Tibial artery (tissue), 4 donors: Measurements from ENCODE around the gene CSRP1.

ENCODE experiments used
- DNase-seq, 2 donors: peaks; one replicate each; pipeline ENCODE4 v3.0.0-alpha.2; 2019
- H3K27ac ChIP-seq, 2 donors: fragments of 200-600 bp; sonication (generic) in 1 of 2; 1 replicate in 1 of 2; 2 replicates in 1 of 2; pipeline ENCODE4 v1.5.1; 2018 to 2019; ENCODE audit warnings: mild to moderate bottlenecking in 1 of 2
- H3K27me3 ChIP-seq, 2 donors: fragments of 200-600 bp; sonication (generic) in 1 of 2; one replicate each; pipeline versions ENCODE4 v1.5.1 to v1.6.0; 2016 to 2019
- H3K36me3 ChIP-seq, 3 donors: fragments of 200-600 bp; sonication (generic) in 2 of 3; one replicate each; pipeline ENCODE4 v1.5.1; 2016 to 2019; ENCODE audit warnings: mild to moderate bottlenecking in 2 of 3
- H3K4me1 ChIP-seq, 4 donors: fragments of 200-600 bp; sonication (generic) in 2 of 4; 1 replicate in 3 of 4; 2 replicates in 1 of 4; pipeline ENCODE4 v1.5.1; 2016 to 2019
- H3K4me3 ChIP-seq, 2 donors: fragments of 200-600 bp; sonication (generic) in 1 of 2; 1 replicate in 1 of 2; 2 replicates in 1 of 2; pipeline ENCODE4 v1.5.1; 2018 to 2019; ENCODE audit warnings: mild to moderate bottlenecking in 2 of 2
- H3K9me3 ChIP-seq, 3 donors: fragments of 200-600 bp; sonication (generic) in 1 of 3; one replicate each; pipeline ENCODE4 v1.5.1; 2016 to 2019
- CTCF ChIP-seq, 2 experiments: fragments of 200-600 bp in 1 of 2; fragments of 450-650 bp in 1 of 2; IDR thresholded peaks; one replicate each; pipeline ENCODE4 v1.5.1; 2017 to 2019; ENCODE audit warnings: antibody characterized with exemption in 2 of 2, mild to moderate bottlenecking in 1 of 2, moderate library complexity in 1 of 2
- intact Hi-C: fragments of 100-400 bp; cut with DNase I; formaldehyde crosslinking; loops from one replicate; pipeline ENCODE4 v1.15.0; 2023; ENCODE audit warnings: low total_unique reads

The CSRP1 gene

GRCh38 chr1:201536558-201536957 is 29.6 kb upstream of the CSRP1 start:
- peak overlapping the region; percentile 82 to 85 for H3K27ac ChIP-seq
- intact Hi-C loops, result no loop called here
- no peaks in the 10 kb centered on the region for H3K27me3 ChIP-seq
- H3K9me3 ChIP-seq, result no peaks in the 10 kb centered on the region
- peak overlapping the region in 1 of 2 donors; percentile 7 for H3K4me3 ChIP-seq
- DNase-seq, result peak; percentile 85 to 88
- no peaks in the 10 kb centered on the region for H3K36me3 ChIP-seq
- TF ChIP-seq CTCF (IDR thresholded peaks at IDR 0.05), result no peak
- H3K4me1 ChIP-seq, result peaks cover 0 to 75% (median 63%) of the 10 kb centered on the region in 4 donors

GRCh38 chr1:201535919-201536245 is 29.0 kb upstream of the CSRP1 start:
- peaks cover 0 to 75% (median 66%) of the 10 kb centered on the region in 4 donors for H3K4me1 ChIP-seq
- no peaks in the 10 kb centered on the region for H3K27me3 ChIP-seq
- intact Hi-C loops, result no loop called here
- TF ChIP-seq CTCF (IDR thresholded peaks at IDR 0.05), result no peak
- no peak for DNase-seq
- H3K27ac ChIP-seq, result peak overlapping the region; percentile 82 to 85
- H3K9me3 ChIP-seq, result no peaks in the 10 kb centered on the region
- no peak overlapping the region for H3K4me3 ChIP-seq
- no peaks in the 10 kb centered on the region for H3K36me3 ChIP-seq

GRCh38 chr1:201535046-201535918 is 28.4 kb upstream of the CSRP1 start:
- peak; percentile 59 to 82 for DNase-seq
- Histone ChIP-seq H3K9me3 (no peaks in the 10 kb centered on the region), H3K36me3 (no peaks in the 10 kb centered on the region), H3K4me3 (no peak overlapping the region), H3K27ac (peak overlapping the region; percentile 82 to 85), H3K4me1 (peaks cover 0 to 75% (median 64%) of the 10 kb centered on the region in 4 donors), H3K27me3 (no peaks in the 10 kb centered on the region)
- TF ChIP-seq CTCF (IDR thresholded peaks at IDR 0.05), result no peak
- intact Hi-C loops, result no loop called here

GRCh38 chr1:201533836-201534235 is 26.9 kb upstream of the CSRP1 start:
- H3K27me3 ChIP-seq, result no peaks in the 10 kb centered on the region
- no peak overlapping the region for H3K4me3 ChIP-seq
- no peak for TF ChIP-seq CTCF (IDR thresholded peaks at IDR 0.05)
- no peaks in the 10 kb centered on the region for H3K36me3 ChIP-seq
- no peaks in the 10 kb centered on the region for H3K9me3 ChIP-seq
- DNase-seq, result no peak
- intact Hi-C loops, result no loop called here
- peak overlapping the region; percentile 82 to 85 for H3K27ac ChIP-seq
- H3K4me1 ChIP-seq, result peaks cover 0 to 66% (median 62%) of the 10 kb centered on the region in 4 donors

GRCh38 chr1:201531551-201532425 is 24.9 kb upstream of the CSRP1 start:
- Histone ChIP-seq H3K9me3 (no peaks in the 10 kb centered on the region), H3K4me1 (peaks cover 0 to 48% (median 45%) of the 10 kb centered on the region in 4 donors), H3K27ac (peak overlapping the region; percentile 46 to 47), H3K4me3 (no peak overlapping the region), H3K27me3 (no peaks in the 10 kb centered on the region), H3K36me3 (no peaks in the 10 kb centered on the region)
- intact Hi-C loops, result loop anchor here (2.0 kb wide), 1 partner anchor 173 kb away; no protein-coding TSS in a partner anchor
- no peak for DNase-seq
- no peak for TF ChIP-seq CTCF (IDR thresholded peaks at IDR 0.05)
